IMR-90 (cell line): ENCODE results near the gene TMEM141. TPM values are rescaled to one million over a fixed set of nuclear protein-coding genes. Genes with fewer than 3 reads are reported as not detected.

Experiments
- ATAC-seq: fragments of 200-7000 bp; cut with Tn5 transposase; 2 replicates; pipeline ENCODE4 v1.9.1; 2020; ENCODE audit warnings: low read depth, mild to moderate bottlenecking, moderate library complexity
- BruUV-seq: library from RNA; stranded (reverse); fragments of 400-500 nt; replicated peaks from 2 replicates; lab custom pipeline; 2021; lab: Mats Ljungman, UMichigan
- CTCF ChIA-PET: fragments of 300-600 bp; formaldehyde crosslinking; extraction: SDS; loops from one replicate; lab custom pipeline; 2021; ENCODE audit warnings: antibody characterized with exemption; lab: Yijun Ruan, JAX
- POLR2A ChIA-PET: fragments of 300-600 bp; sonication (Branson Sonifier 250); formaldehyde crosslinking; loops from one replicate; lab custom pipeline; 2022; ENCODE audit warnings: antibody characterized with exemption; ENCODE audit not compliant: unreplicated experiment; lab: Charles Lee
- DNase-seq: peaks from one replicate; pipeline ENCODE4 v3.0.0; 2013
- H2AFZ ChIP-seq: replicated peaks from 2 replicates; pipeline ENCODE3; 2013; ENCODE audit warnings: low read length, mild to moderate bottlenecking; ENCODE audit not compliant: poor library complexity
- H2AK5ac ChIP-seq: 2 replicates; pipeline ENCODE4 v1.6.1; 2013; ENCODE audit warnings: low read depth, low read length, inconsistent platforms
- H2AK9ac ChIP-seq: replicated peaks from 2 replicates; pipeline ENCODE3; 2013; ENCODE audit warnings: mild to moderate bottlenecking, low read depth, low read length, moderate library complexity; ENCODE audit not compliant: poor library complexity
- H2BK120ac ChIP-seq: 2 replicates; pipeline ENCODE4 v1.6.1; 2013; ENCODE audit warnings: low read depth, low read length, inconsistent platforms
- H2BK15ac ChIP-seq: 3 replicates; pipeline ENCODE4 v1.6.1; 2013; ENCODE audit warnings: low read depth, low read length, inconsistent platforms
- H2BK20ac ChIP-seq: 2 replicates; pipeline ENCODE4 v1.6.1; 2013; ENCODE audit warnings: low read depth, mild to moderate bottlenecking, inconsistent platforms, low read length, moderate library complexity
- H2BK5ac ChIP-seq: 2 replicates; pipeline ENCODE4 v1.6.1; 2013; ENCODE audit warnings: mild to moderate bottlenecking, low read depth, low read length, inconsistent platforms; ENCODE audit not compliant: poor library complexity, severe bottlenecking
- H3K14ac ChIP-seq: replicated peaks from 2 replicates; pipeline ENCODE4 v1.6.1; 2013; ENCODE audit warnings: low read depth, low read length, inconsistent platforms
- H3K18ac ChIP-seq: 2 replicates; pipeline ENCODE4 v1.6.1; 2013; ENCODE audit warnings: low read depth, low read length, control low read depth
- H3K23ac ChIP-seq: 2 replicates; pipeline ENCODE4 v1.6.1; 2013; ENCODE audit warnings: low read depth, low read length, inconsistent platforms
- H3K27ac ChIP-seq: 2 replicates; pipeline ENCODE4 v1.5.1; 2013; ENCODE audit warnings: mild to moderate bottlenecking, control low read depth, low read length; ENCODE audit not compliant: insufficient read depth
- H3K27me3 ChIP-seq: 2 replicates; pipeline ENCODE4 v1.6.1; 2013; ENCODE audit warnings: low read length; ENCODE audit not compliant: control insufficient read depth, insufficient read depth
- H3K36me3 ChIP-seq: 2 replicates; pipeline ENCODE4 v1.6.1; 2013; ENCODE audit warnings: low read length, mixed read lengths; ENCODE audit not compliant: control insufficient read depth, insufficient read depth
- H3K4ac ChIP-seq: 2 replicates; pipeline ENCODE4 v1.6.1; 2013; ENCODE audit warnings: low read depth, low read length, inconsistent platforms
- H3K4me1 ChIP-seq: 2 replicates; pipeline ENCODE4 v1.6.1; 2013; ENCODE audit warnings: low read length, mixed read lengths; ENCODE audit not compliant: control insufficient read depth, insufficient read depth
- H3K4me2 ChIP-seq: 2 replicates; pipeline ENCODE4 v1.6.1; 2013; ENCODE audit warnings: low read depth, mild to moderate bottlenecking, control low read depth, low read length, moderate library complexity
- H3K4me3 ChIP-seq: 2 replicates; pipeline ENCODE4 v1.5.1; 2013; ENCODE audit warnings: low read depth, mild to moderate bottlenecking, control low read depth, low read length, moderate library complexity; ENCODE audit not compliant: insufficient read depth
- H3K56ac ChIP-seq: 2 replicates; pipeline ENCODE4 v1.6.1; 2013; ENCODE audit warnings: low read length, inconsistent platforms; ENCODE audit not compliant: insufficient read depth; ENCODE audit errors: extremely low read depth
- H3K79me1 ChIP-seq, 2 experiments: 2 replicates each; pipeline ENCODE4 v1.6.1; 2013; ENCODE audit warnings: low read length in 2 of 2, inconsistent platforms in 1 of 2, low read depth in 1 of 2
- H3K9ac ChIP-seq: 2 replicates; pipeline ENCODE4 v1.6.1; 2013; ENCODE audit warnings: low read depth, low read length, control low read depth
- H3K9me1 ChIP-seq: 2 replicates; pipeline ENCODE4 v1.6.1; 2013; ENCODE audit warnings: low read length, inconsistent platforms; ENCODE audit not compliant: insufficient read depth
- H3K9me3 ChIP-seq: 2 replicates; pipeline ENCODE4 v1.6.1; 2013; ENCODE audit warnings: low read length; ENCODE audit not compliant: control insufficient read depth, insufficient read depth
- H4K20me1 ChIP-seq: 2 replicates; pipeline ENCODE4 v1.6.1; 2013; ENCODE audit warnings: low read length, inconsistent platforms; ENCODE audit not compliant: insufficient read depth
- H4K5ac ChIP-seq: 2 replicates; pipeline ENCODE4 v1.6.1; 2013; ENCODE audit warnings: mild to moderate bottlenecking, low read depth, low read length, control low read depth
- H4K8ac ChIP-seq, 2 experiments: 2 replicates each; pipeline ENCODE4 v1.6.1; 2013; ENCODE audit warnings: low read depth in 2 of 2, low read length in 2 of 2, control low read depth in 1 of 2, inconsistent platforms in 1 of 2
- H4K91ac ChIP-seq: 2 replicates; pipeline ENCODE4 v1.6.1; 2013; ENCODE audit warnings: low read depth, low read length, inconsistent platforms; ENCODE audit not compliant: insufficient read depth
- CHD1 ChIP-seq: IDR thresholded peaks from 2 replicates; pipeline ENCODE4 v1.6.1; 2012; ENCODE audit warnings: low read depth, low read length, improper control_type of control experiment
- FOS ChIP-seq: fragments of 150-350 bp; IDR thresholded peaks from 2 replicates; pipeline ENCODE4 v1.6.1; 2016; ENCODE audit warnings: low read depth, low read length
- MAFK ChIP-seq: IDR thresholded peaks from 2 replicates; pipeline ENCODE4 v1.6.1; 2012; ENCODE audit warnings: low read depth, low read length, improper control_type of control experiment
- MXI1 ChIP-seq: IDR thresholded peaks from 2 replicates; pipeline ENCODE4 v1.6.1; 2012; ENCODE audit warnings: low read depth, mild to moderate bottlenecking, low read length, moderate library complexity, borderline replicate concordance
- NFE2L2 ChIP-seq: fragments of 150-350 bp; IDR thresholded peaks from 2 replicates; pipeline ENCODE4 v1.6.1; 2016; ENCODE audit warnings: low read depth, mild to moderate bottlenecking, low read length
- POLR2A ChIP-seq: IDR thresholded peaks from 2 replicates; pipeline ENCODE4 v1.6.1; 2012; ENCODE audit warnings: mild to moderate bottlenecking, low read depth, low read length
- RAD21 ChIP-seq: IDR thresholded peaks from 2 replicates; pipeline ENCODE4 v1.6.1; 2012; ENCODE audit warnings: low read length, improper control_type of control experiment
- RCOR1 ChIP-seq: IDR thresholded peaks from 2 replicates; pipeline ENCODE4 v1.6.1; 2012; ENCODE audit warnings: mild to moderate bottlenecking, low read length, improper control_type of control experiment; ENCODE audit not compliant: insufficient replicate concordance
- RFX5 ChIP-seq: IDR thresholded peaks from 2 replicates; pipeline ENCODE4 v1.8.0; 2012; ENCODE audit warnings: low read depth, mild to moderate bottlenecking, low read length, moderate library complexity
- SMC3 ChIP-seq: fragments of 150-350 bp; IDR thresholded peaks from 2 replicates; pipeline ENCODE4 v1.6.1; 2016; ENCODE audit warnings: low read depth, mild to moderate bottlenecking, antibody characterized with exemption, low read length, moderate library complexity
- WGBS, 2 experiments: methylation state at CpG; one replicate each; pipeline versions ENCODE4 v1.1.5 to v1.1.7; 2013; ENCODE audit warnings: missing lambda C conversion rate in 2 of 2; ENCODE audit not compliant: insufficient read length in 1 of 2; ENCODE audit errors: extremely low coverage in 2 of 2; 5-methylcytosine and 5-hydroxymethylcytosine counted together
- dilution Hi-C: fragments of 300-500 bp; cut with HindIII; formaldehyde crosslinking; loops from one replicate; pipeline ENCODE4 v1.14.3; 2018; ENCODE audit warnings: low sequenced_read_pairs; ENCODE audit not compliant: unreplicated experiment
- in situ Hi-C: fragments of 300-500 bp; cut with MboI; formaldehyde crosslinking; loops from 3 replicates; pipeline ENCODE4 v1.14.3; 2019; ENCODE audit warnings: low sequenced_read_pairs, inconsistent platforms, mixed read lengths
- intact Hi-C: fragments of 100-400 bp; cut with micrococcal nuclease; formaldehyde crosslinking; loops from 2 replicates; pipeline ENCODE4 v1.10.0; 2022
- polyA plus RNA-seq, 3 experiments: library from polyadenylated mRNA; depleted of rRNA; stranded (reverse); fragments of >200 nt; gene quantifications; 2 replicates each; pipeline ENCODE4 v1.2.3, GENCODE V29; 2012; ENCODE audit warnings: low replicate concordance in 1 of 3
- total RNA-seq: library from RNA; depleted of rRNA; stranded (reverse); fragments of >200 nt; gene quantifications from 2 replicates; pipeline ENCODE4 v1.2.3, GENCODE V29; 2012
- TF ChIP-seq, protein P1 (sequence below): fragments of 150-350 bp; IDR thresholded peaks from 2 replicates; pipeline ENCODE4 v1.6.1; 2016; ENCODE audit warnings: low read depth, mild to moderate bottlenecking, low read length, moderate library complexity, borderline replicate concordance
- TF ChIP-seq, protein P2 (sequence below): conservative IDR thresholded peaks from 2 replicates; pipeline ENCODE4 v1.5.1; 2012; ENCODE audit warnings: mild to moderate bottlenecking, low read depth, low read length, improper control_type of control experiment
- TF ChIP-seq, protein P3 (sequence below): fragments of 150-350 bp; IDR thresholded peaks from 2 replicates; pipeline ENCODE4 v1.6.1; 2017; ENCODE audit warnings: mild to moderate bottlenecking, antibody characterized with exemption, low read length, low read depth

Gene TMEM141
- total and polyA plus RNA-seq, 2 of the 4 experiments (the other 2 are of a cell fraction): 39.1 to 77.8 TPM

DNA sequence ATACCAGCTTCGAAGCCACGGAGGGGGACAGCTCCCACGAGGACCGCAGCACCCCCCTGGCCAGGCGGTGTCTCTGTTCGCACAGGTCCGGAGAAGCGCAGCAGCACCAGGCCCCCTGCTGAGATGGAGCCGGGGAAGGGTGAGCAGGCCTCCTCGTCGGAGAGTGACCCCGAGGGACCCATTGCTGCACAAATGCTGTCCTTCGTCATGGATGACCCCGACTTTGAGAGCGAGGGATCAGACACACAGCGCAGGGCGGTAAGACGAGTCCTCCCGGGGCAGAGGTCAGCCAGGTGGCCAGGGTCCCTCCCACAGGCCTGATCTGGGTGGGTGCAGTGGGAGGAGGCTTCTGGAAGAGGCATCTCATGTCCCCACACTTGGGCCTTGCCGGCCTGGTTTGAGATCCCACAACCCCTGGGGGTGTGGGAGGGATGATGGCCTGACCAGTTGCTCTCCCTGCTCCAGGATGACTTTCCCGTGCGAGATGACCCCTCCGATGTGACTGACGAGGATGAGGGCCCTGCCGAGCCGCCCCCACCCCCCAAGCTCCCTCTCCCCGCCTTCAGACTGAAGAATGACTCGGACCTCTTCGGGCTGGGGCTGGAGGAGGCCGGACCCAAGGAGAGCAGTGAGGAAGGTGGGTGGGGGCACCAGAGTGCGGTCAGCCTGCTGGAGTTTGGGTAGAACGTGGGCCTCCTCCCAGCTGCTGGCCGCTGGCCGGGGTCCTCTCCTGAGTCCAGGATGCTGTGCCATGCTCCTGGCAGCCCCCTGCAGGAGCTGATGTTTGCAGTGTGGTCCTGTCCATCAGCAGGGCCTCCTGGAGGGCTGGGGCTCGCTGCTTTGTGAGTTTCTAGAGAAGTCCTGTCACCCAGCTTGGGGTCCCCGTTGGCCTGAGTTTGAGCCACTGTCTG is 48.3 kb downstream of the TMEM141 start:
- Histone ChIP-seq H2AFZ (no peak overlapping the region), H3K23ac (no peak overlapping the region), H4K91ac (no peak overlapping the region), H2BK120ac (no peak overlapping the region), H2AK5ac (no peak overlapping the region), H3K27ac (no peak overlapping the region), H2BK5ac (no peak overlapping the region), H2BK20ac (no peak overlapping the region), H3K4me1 (peaks cover 9% of the 10 kb centered on the region), H3K9me3 (no peaks in the 10 kb centered on the region), H3K18ac (no peak overlapping the region), H3K4ac (no peak overlapping the region), H3K27me3 (peaks cover 2% of the 10 kb centered on the region; the same call in 1 of the 2 replicates), H3K4me3 (no peak overlapping the region), H3K9ac (no peak overlapping the region), H2BK15ac (no peak overlapping the region), H3K9me1 (peaks cover 7% of the 10 kb centered on the region; the same call in 1 of the 2 replicates), H4K20me1 (peaks cover 17% of the 10 kb centered on the region), H3K14ac (no peak overlapping the region), H3K36me3 (peaks cover 14% of the 10 kb centered on the region), H3K79me1 (peaks cover 0 to 6% of the 10 kb centered on the region in 2 experiments; a peak in 1 of 4 replicates), H3K4me2 (no peak overlapping the region), H4K5ac (no peak overlapping the region), H2AK9ac (no peak overlapping the region), H4K8ac (no peak overlapping the region), H3K56ac (no peak overlapping the region)
- POLR2A ChIA-PET: no interaction called here
- in situ Hi-C loops: no loop called here
- TF ChIP-seq, protein P1, sequence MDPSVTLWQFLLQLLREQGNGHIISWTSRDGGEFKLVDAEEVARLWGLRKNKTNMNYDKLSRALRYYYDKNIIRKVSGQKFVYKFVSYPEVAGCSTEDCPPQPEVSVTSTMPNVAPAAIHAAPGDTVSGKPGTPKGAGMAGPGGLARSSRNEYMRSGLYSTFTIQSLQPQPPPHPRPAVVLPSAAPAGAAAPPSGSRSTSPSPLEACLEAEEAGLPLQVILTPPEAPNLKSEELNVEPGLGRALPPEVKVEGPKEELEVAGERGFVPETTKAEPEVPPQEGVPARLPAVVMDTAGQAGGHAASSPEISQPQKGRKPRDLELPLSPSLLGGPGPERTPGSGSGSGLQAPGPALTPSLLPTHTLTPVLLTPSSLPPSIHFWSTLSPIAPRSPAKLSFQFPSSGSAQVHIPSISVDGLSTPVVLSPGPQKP: no peak
- TF ChIP-seq RFX5: no peak
- TF ChIP-seq SMC3: no peak
- no peak for TF ChIP-seq RCOR1
- no peak for TF ChIP-seq MAFK
- TF ChIP-seq CHD1: no peak
- TF ChIP-seq, protein P2, sequence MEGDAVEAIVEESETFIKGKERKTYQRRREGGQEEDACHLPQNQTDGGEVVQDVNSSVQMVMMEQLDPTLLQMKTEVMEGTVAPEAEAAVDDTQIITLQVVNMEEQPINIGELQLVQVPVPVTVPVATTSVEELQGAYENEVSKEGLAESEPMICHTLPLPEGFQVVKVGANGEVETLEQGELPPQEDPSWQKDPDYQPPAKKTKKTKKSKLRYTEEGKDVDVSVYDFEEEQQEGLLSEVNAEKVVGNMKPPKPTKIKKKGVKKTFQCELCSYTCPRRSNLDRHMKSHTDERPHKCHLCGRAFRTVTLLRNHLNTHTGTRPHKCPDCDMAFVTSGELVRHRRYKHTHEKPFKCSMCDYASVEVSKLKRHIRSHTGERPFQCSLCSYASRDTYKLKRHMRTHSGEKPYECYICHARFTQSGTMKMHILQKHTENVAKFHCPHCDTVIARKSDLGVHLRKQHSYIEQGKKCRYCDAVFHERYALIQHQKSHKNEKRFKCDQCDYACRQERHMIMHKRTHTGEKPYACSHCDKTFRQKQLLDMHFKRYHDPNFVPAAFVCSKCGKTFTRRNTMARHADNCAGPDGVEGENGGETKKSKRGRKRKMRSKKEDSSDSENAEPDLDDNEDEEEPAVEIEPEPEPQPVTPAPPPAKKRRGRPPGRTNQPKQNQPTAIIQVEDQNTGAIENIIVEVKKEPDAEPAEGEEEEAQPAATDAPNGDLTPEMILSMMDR: no peak
- no peak for TF ChIP-seq RAD21
- TF ChIP-seq MXI1: no peak
- no peak for TF ChIP-seq NFE2L2
- no peak for TF ChIP-seq POLR2A
- no peak for TF ChIP-seq FOS
- TF ChIP-seq, protein P3, sequence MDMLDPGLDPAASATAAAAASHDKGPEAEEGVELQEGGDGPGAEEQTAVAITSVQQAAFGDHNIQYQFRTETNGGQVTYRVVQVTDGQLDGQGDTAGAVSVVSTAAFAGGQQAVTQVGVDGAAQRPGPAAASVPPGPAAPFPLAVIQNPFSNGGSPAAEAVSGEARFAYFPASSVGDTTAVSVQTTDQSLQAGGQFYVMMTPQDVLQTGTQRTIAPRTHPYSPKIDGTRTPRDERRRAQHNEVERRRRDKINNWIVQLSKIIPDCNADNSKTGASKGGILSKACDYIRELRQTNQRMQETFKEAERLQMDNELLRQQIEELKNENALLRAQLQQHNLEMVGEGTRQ: no peak
- dilution Hi-C loops: no loop called here
- ATAC-seq: no peak
- DNase-seq: no peak
- CTCF ChIA-PET: no interaction called here
- BruUV-seq: no TSS peak
- 80% methylated on average over 1 of the region's 36 CpGs; no CpG with 5 or more reads in 1 of the 2 experiments for WGBS, 2 experiments
- intact Hi-C loops: no loop called here
